SK-N-SH treated with all-trans-retinoic acid at 6 μM for 48 hours (cell line): Measurements from ENCODE around the gene ADAMTS17.

Experiments used
- ARNTL ChIP-seq: fragments of 450-650 bp; formaldehyde crosslinking; IDR thresholded peaks from 2 replicates; pipeline ENCODE4 v1.5.0; 2020; ENCODE audit warnings: low read depth, mild to moderate bottlenecking, moderate library complexity, borderline replicate concordance
- RARB ChIP-seq: fragments of 250-450 bp; sonication (Bioruptor Pico); IDR thresholded peaks from 2 replicates; pipeline ENCODE4 v1.8.0; 2021; ENCODE audit warnings: mild to moderate bottlenecking, moderate library complexity
- ZNF70 ChIP-seq: fragments of 450-650 bp; formaldehyde crosslinking; IDR thresholded peaks from 2 replicates; pipeline ENCODE4 v1.5.0; 2020; ENCODE audit warnings: mild to moderate bottlenecking, moderate library complexity
- ZNF8 ChIP-seq: fragments of 450-650 bp; formaldehyde crosslinking; IDR thresholded peaks from 2 replicates; pipeline ENCODE4 v1.5.0; 2020; ENCODE audit warnings: mild to moderate bottlenecking, moderate library complexity
- TF ChIP-seq, protein P1 (sequence below): fragments of 250-450 bp; sonication (Bioruptor Pico); IDR thresholded peaks from 2 replicates; pipeline ENCODE4 v1.8.0; 2021; ENCODE audit warnings: low read depth, mild to moderate bottlenecking, moderate library complexity, borderline replicate concordance

DNA sequence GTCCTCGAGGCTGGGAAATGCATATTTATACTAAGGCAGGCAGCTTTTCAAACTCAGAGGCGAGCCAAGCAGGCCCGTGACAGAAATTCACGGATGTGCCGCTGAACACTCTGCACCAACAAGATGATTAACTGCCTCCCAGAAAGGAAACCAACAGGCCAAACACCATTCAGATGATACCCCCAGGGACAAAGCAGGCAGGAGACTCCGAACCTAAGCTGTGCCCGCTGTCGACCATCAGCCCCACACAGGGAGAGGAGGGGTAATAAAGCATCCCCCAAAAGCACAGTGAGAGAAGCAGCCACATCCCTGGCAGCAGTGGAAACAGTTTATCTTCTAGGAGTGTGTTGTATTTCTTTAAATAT lies 31.8 kb downstream of the ADAMTS17 start:
- TF ChIP-seq ZNF70 (no peak), RARB (CRISPR knock-in tag) (no peak), ARNTL (CRISPR knock-in tag) (no peak), ZNF8 (CRISPR knock-in tag) (no peak)
- TF ChIP-seq, protein P1, sequence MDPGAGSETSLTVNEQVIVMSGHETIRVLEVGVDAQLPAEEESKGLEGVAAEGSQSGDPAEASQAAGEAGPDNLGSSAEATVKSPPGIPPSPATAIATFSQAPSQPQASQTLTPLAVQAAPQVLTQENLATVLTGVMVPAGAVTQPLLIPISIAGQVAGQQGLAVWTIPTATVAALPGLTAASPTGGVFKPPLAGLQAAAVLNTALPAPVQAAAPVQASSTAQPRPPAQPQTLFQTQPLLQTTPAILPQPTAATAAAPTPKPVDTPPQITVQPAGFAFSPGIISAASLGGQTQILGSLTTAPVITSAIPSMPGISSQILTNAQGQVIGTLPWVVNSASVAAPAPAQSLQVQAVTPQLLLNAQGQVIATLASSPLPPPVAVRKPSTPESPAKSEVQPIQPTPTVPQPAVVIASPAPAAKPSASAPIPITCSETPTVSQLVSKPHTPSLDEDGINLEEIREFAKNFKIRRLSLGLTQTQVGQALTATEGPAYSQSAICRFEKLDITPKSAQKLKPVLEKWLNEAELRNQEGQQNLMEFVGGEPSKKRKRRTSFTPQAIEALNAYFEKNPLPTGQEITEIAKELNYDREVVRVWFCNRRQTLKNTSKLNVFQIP (CRISPR knock-in tag), result no peak
